GM18507 (cell line): Measurements from ENCODE around the gene SNTB2.
"Not testable (repeated sequence)": the region's sequence is repeated elsewhere in the genome, so short reads cannot be mapped to it uniquely, and the experiment has no call there.

ENCODE experiments used
- DNase-seq: peaks from one replicate; pipeline ENCODE4 v3.0.0; 2011; ENCODE audit warnings: low read depth; ENCODE audit not compliant: insufficient read length; ENCODE audit errors: extremely low spot score
- FAIRE-seq: peaks from 2 replicates; lab custom pipeline; 2011; peaks lifted over from hg19 to GRCh38; lab: Jason Lieb, UNC

The SNTB2 gene

DNA sequence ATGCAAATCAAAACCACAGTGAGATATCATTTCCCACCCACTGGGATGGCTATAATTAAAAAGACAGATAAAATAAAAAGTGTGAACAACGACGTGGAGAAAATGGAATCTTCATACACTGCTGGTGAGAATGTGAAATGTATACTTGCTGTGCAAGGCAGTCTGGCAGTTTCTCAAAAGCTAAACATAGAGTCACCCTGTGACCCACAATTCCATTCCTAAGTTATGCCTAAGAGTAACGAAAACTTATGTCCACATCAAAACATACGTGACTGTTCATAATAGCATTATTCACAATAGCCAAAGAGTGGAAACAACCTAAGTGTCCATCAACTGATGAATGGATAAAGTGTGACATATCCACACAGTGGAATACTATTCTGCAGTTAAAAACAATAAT is 86.0 kb downstream of the SNTB2 start:
- DNase-seq, result no peak

DNA sequence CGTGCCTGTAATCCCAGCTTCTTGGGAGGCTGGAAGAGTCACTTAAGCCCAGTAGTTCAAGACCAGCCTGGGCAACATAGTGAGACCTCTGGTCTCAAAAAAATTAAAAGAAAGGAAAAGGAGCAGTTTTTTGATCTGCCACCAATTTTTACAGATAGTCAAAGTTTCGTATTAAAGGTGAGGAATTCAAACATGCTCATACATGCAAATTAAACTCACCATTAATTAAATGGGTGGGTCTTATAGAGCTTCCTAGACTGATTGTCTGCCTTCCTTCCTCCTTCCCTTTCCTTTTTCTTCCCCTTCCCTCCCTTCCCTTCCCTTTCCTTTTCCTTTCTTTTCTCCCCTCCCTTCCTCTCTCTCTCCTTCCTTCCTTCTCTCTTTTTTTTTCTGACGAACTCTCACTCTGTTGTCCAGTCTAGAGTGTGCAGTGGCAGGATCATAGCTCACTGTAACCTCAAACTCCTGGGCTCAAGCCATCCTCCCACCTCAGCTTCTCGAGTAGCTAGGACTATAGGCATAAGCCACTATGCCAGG is 87.8 kb downstream of the SNTB2 start:
- no peak for DNase-seq

More for the DNA sequence above, 86.0 kb downstream of the SNTB2 start:
- no peak for FAIRE-seq

GRCh38 chr16:69276148-69277115 is 89.5 kb downstream of the SNTB2 start:
- DNase-seq, result no peak
- FAIRE-seq, result no peak

More for the DNA sequence above, 87.8 kb downstream of the SNTB2 start:
- FAIRE-seq, result no peak

DNA sequence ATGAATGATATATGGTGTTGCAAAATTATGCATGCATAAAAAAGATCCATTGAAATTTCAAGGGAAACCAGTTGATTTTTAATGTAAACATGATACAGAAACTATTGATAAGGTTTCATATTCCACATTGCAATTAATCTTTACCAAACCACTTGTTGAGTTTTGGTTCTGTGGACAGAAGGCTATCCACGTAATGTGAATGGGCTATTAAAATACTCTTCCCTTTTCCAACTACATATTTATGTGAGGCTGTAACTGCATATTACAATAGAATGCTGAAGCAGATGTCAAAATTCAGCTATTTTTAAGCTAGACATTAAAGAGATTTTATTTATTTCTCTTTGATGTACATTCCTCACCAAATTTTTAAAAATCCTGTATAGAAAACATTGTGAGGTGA is 90.4 kb downstream of the SNTB2 start:
- DNase-seq (no peak), FAIRE-seq (no peak)

GRCh38 chr16:69283851-69284250 is 96.9 kb downstream of the SNTB2 start:
- no peak for DNase-seq
- no peak for FAIRE-seq

DNA sequence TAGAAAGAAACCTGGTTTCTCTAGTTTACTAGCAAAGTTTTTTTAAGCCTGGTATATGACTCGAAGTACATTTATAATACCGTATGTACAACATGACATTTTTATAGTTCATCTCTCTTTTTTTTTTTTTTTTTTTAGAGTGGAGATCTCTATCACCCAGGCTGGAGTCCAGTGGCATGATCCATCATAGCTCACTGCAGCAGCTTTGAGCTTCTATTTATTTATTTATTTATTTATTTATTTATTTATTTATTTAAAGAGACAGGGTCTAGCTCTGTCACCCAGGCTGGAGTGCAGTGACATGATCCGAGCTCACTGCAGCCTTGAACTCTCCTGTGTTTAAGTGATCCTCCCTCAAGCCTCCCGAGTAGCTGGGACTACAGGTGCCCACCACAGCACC is 98.3 kb downstream of the SNTB2 start:
- no peak for DNase-seq
- no peak for FAIRE-seq

DNA sequence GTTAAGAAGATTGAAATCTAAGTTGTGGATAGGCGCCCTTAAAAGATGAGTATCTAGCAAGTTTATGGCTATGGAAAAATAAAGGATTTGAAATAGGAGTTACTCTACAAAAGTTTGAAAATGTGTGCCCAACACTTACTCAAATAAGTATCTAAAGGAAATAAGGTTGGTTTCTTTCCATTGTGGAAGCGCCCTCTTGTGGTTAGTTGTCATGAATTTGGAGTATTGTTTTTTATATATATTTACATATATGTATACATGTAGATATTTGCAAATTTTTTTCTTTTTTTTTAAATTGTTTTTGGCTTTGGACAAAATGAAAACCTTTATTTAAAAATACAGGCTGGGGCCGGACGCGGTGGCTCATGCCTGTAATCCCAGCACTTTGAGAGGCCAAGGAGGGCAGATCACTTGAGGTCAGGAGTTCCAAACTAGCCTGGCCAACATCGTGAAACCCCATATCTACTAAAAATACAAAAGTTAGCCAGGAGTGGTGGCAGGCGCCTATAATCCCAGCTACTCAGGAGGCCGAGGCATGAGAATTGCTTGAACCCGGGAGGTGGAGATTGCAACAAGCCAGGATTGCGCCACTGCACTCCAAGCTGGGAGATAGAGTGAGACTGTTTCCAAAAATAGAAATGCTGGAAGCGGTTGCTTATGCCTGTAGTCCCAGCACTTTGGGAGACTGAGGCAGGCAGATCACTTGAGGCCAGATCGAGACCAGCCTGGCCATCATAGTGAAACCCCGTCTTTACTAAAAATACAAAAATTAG is 100.2 kb downstream of the SNTB2 start:
- DNase-seq, result peak; percentile 15
- no peak for FAIRE-seq

DNA sequence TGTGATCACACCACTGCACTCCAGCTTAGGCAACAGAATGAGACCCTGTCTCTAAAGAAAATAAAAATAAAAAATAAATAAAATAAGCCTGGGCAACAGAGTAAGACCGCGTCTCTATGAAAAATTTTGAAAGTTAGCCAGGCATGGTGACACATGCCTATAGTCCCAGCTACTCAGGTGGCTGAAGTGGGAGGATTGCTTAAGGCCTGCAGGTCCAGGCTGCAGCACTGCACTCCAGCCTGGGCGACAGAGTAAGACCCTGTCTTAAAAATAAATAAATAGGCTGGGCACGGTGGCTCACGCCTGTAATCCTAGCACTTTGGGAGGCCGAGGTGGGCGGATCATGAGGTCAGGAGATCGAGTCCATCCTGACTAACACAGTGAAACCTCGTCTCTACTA is 104.7 kb downstream of the SNTB2 start:
- not testable (repeated sequence) for FAIRE-seq, DNase-seq

GRCh38 chr16:69293401-69293800 is 106.4 kb downstream of the SNTB2 start:
- FAIRE-seq (no peak), DNase-seq (no peak)

DNA sequence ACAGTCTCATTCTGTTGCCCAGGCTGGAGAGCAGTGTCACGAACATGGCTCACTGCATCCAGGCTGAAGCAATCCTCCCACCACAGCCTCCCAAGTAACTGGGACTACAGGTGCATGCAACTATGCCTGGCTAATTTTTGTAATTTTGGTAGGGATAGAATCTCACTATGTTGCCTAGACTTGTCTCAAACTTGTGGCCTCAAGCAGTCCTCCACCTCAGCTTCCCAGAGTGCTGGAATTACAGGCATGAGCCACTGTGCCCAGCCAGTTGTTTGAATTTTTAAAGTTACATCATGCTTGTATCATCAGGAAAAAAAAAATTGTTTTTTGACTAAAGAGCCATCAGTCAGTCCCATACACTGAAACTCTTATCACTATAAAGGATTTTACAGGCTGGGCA is 107.1 kb downstream of the SNTB2 start:
- FAIRE-seq (no peak), DNase-seq (no peak)

DNA sequence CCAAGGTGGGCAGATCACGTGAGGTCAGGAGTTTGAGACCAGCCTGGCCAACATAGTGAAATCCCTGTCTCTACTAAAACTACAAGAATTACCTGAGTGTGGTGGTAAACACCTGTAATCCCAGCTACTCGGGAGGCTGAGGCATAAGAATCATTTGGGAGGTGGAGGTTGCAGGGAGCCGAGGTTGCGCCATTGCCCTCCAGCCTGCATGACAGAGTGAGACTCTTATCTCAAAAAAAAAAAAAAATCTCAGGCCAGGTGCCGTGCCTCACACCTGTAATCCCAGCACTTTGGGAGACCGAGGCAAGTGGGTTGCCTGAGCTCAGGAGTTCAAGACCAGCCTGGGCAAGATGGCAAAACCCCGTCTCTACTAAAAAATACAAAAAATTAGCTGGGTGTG is 109.8 kb downstream of the SNTB2 start:
- not testable (repeated sequence) for FAIRE-seq, DNase-seq

DNA sequence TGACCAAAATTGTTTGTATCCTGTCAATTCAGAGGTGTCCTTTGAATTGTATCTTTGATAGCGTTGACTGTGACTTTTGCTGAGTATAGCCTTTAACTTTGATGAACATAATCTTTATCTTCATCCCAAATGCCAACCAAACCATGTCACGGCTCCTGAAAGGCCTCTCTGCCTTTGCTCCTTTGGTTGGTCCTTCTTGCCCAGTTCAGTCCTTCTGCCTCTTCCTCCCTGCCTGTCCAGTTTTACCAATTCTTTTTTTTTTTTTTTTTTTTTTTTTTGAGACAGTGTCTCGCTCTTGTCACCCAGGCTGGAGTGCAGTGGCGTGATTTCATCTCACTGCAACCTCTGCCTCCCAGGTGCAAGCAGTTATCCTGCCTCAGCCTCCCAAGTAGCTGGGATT is 111.3 kb downstream of the SNTB2 start:
- FAIRE-seq (no peak), DNase-seq (no peak)

GRCh38 chr16:69301187-69301586 is 114.2 kb downstream of the SNTB2 start:
- FAIRE-seq, result no peak
- DNase-seq, result no peak

DNA sequence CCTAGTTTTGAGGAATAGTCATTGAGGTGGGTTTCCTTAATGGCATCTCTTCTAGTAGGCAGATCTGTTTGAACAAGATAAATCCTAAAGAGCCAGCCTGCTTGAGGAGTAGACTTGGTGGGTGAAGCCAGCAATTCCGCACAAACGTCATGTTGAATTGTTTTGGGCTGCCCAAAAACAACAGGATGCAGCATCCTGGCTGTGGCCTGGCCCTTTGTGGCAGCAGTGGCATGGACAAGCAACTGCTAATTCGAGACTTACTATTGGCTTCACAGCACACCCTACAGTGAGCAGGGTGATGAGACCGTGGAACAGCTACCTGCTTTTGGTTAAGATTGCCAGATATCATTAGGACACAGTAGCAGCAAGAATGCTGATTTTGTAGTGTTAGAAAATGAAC is 114.9 kb downstream of the SNTB2 start:
- DNase-seq (no peak), FAIRE-seq (no peak)

GRCh38 chr16:69302301-69302700 is 115.3 kb downstream of the SNTB2 start:
- DNase-seq (no peak), FAIRE-seq (no peak)

DNA sequence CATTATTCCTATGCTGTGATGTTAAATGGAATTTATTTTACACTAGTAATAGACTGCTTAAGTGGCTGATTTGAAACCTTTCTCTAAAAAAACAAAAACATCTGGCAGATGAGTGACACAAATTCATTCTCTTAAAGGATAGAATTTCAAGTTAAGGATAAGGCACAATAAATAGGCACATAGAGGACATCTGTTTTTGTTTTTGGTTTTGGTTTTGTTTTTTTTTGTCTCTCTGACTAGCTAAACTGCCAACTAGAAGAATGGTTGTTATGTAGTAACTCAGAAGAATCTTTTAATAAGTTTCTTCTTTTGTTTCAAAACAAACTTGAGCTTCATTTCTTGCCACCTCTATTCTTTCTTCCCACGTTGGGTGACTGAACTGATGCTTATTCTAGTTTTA is 119.1 kb downstream of the SNTB2 start:
- FAIRE-seq (no peak), DNase-seq (no peak)

DNA sequence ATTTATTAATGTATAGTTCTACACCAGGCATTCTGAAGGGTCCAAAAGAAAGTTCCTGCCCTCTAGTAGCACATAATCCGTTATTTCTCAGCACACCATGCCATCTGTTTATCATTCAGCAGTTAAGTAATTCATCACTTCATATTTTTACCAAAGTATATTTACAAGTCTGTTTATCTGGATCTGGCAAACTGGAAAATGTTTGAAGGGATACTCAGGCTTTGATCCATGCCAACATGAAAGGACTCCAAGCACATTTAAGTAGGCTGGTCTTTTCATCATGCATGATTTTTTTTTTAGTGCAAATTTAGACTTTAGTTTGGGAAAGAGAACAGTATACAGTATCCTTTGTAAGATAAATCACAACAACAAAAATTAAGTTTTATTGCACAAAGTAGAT is 120.1 kb downstream of the SNTB2 start:
- no peak for DNase-seq
- FAIRE-seq, result no peak

DNA sequence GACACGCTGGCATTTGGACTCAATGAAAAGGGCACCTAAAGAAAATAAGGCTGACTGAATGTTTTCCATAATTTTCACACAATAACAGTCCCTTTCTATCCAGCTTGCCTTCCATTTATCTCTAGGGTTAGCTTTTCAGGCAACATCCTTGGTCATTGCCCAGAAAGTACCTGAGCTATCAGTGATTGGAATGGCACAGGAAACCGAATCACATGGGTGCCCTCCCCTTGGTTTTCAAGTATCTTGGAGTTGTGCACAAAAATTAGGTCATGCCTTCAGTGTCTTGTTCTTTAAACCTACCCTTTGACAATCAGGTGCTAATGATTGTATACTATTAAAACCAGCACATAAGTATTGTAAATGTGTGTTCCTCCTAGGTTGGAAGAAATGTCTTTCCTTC is 120.9 kb downstream of the SNTB2 start:
- no peak for DNase-seq
- FAIRE-seq, result no peak

DNA sequence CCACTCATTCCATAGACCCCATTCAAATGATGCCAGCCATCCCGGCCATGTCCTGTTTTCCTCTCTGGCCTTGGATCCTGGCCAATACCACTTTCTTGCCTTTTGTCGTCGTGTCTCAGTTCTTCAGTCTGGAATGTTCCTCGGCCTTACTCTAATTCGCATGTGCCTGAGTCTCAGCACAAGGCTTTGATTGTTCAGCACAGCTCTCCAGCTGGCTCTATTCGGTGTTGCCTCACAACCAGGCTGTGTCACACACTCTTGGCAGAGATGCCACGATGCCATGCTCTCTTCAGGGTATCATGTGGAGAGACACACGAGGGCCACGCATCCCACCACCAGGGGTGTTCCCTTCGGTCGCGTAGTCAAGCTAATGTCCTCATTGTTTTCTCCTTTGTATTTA is 122.4 kb downstream of the SNTB2 start:
- FAIRE-seq (no peak), DNase-seq (no peak)
